Prostate gland (tissue), 2 donors: Measurements from ENCODE around the gene INAFM1. TPM values are rescaled to one million over a fixed set of nuclear protein-coding genes. Genes with fewer than 3 reads are reported as not detected.

Experiments
- DNase-seq: peaks from one replicate; pipeline ENCODE4 v3.0.0-alpha.2; 2019; ENCODE audit warnings: low spot score
- H3K27ac ChIP-seq, 2 donors: fragments of 200-600 bp; sonication (generic); 2 replicates each; pipeline ENCODE4 v1.5.1; 2017 to 2019
- H3K27me3 ChIP-seq: fragments of 200-600 bp; sonication (generic); replicated peaks from 2 replicates; pipeline ENCODE4 v1.5.1; 2019; ENCODE audit not compliant: insufficient read depth
- H3K36me3 ChIP-seq, 2 donors: fragments of 200-600 bp; sonication (generic); 1 replicate in 1 of 2; 2 replicates in 1 of 2; pipeline versions ENCODE4 v1.5.1 to v1.8.1; 2017 to 2019
- H3K4me1 ChIP-seq: fragments of 200-600 bp; sonication (generic); replicated peaks from 2 replicates; pipeline ENCODE4 v1.5.1; 2019
- H3K4me3 ChIP-seq, 2 donors: fragments of 200-600 bp; sonication (generic); 2 replicates each; pipeline ENCODE4 v1.5.1; 2017 to 2019
- H3K9me3 ChIP-seq: fragments of 200-600 bp; sonication (generic); 2 replicates; pipeline ENCODE4 v1.5.1; 2017
- POLR2A ChIP-seq: fragments of 450-650 bp; IDR thresholded peaks from one replicate; pipeline ENCODE4 v1.6.1; 2016; ENCODE audit warnings: antibody characterized with exemption, mild to moderate bottlenecking
- POLR2AphosphoS5 ChIP-seq: sonication (generic); formaldehyde crosslinking; IDR thresholded peaks from one replicate; pipeline ENCODE4 v1.6.1; 2017; ENCODE audit warnings: antibody characterized with exemption
- WGBS: methylation state at CpG from one replicate; pipeline ENCODE4 v1.1.5; 2018; 5-methylcytosine and 5-hydroxymethylcytosine counted together
- intact Hi-C: fragments of 100-400 bp; cut with DNase I; formaldehyde crosslinking; loops from one replicate; pipeline ENCODE4 v1.14.2; 2022
- total RNA-seq, 2 donors: library from RNA; depleted of rRNA; stranded (reverse); fragments of >200 nt; gene quantifications; one replicate each; pipeline ENCODE4 v1.1.0, GENCODE V29; 2016
- TF ChIP-seq, protein P1 (sequence below), 4 experiments: fragments of 200-600 bp in 2 of 4; fragments of 450-650 bp in 2 of 4; sonication (generic) in 2 of 4; IDR thresholded peaks; 1 replicate in 3 of 4; 2 replicates in 1 of 4; pipeline ENCODE4 v1.5.1; 2016 to 2019; ENCODE audit warnings: antibody characterized with exemption in 4 of 4, mild to moderate bottlenecking in 2 of 4, moderate library complexity in 2 of 4

Gene INAFM1
- total RNA-seq, 2 donors from 2014 or later: 11.4 to 30.2 TPM

DNA sequence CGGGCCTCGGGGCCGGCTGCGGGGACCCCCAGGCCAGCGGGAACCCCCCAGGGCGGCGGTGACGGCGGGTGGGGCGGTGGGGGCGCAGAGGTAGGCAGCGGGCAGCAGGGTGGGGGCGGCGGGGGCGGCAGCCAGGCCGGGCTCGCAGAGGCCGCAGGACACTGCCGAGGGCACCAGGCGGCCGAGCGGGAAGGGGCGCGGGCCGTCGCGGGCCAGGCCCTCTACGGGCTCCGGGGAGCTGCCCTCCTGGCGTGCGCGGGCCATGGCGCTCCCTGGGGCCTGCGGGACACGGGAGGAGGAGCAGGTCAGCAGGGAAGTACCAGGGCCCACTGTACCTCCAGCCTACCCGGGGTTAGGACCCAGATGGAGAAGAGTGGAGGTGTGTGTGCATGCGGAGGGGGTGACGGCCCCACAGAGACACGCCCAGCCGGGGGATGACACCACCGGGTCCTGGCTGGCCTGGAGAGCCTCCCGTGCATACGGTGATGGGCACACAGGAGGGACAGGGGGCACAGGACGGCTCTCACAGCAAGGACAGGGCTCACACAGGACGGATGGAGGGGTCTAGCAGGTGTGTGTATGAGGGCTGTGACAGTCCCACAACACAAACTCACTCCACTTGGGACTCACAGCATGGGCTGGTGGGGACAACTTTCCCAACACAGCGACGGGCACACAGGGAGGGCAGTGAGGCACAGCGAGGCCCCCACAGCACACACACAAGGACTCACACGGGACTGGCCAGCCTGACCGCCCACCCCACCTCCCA lies 46.3 kb upstream of the INAFM1 start:
- no peaks in the 10 kb centered on the region for H3K9me3 ChIP-seq
- peak overlapping the region; percentile 32 to 45 for H3K4me3 ChIP-seq
- WGBS: 5% methylated on average over 48 of the region's 50 CpGs
- TF ChIP-seq, protein P1, sequence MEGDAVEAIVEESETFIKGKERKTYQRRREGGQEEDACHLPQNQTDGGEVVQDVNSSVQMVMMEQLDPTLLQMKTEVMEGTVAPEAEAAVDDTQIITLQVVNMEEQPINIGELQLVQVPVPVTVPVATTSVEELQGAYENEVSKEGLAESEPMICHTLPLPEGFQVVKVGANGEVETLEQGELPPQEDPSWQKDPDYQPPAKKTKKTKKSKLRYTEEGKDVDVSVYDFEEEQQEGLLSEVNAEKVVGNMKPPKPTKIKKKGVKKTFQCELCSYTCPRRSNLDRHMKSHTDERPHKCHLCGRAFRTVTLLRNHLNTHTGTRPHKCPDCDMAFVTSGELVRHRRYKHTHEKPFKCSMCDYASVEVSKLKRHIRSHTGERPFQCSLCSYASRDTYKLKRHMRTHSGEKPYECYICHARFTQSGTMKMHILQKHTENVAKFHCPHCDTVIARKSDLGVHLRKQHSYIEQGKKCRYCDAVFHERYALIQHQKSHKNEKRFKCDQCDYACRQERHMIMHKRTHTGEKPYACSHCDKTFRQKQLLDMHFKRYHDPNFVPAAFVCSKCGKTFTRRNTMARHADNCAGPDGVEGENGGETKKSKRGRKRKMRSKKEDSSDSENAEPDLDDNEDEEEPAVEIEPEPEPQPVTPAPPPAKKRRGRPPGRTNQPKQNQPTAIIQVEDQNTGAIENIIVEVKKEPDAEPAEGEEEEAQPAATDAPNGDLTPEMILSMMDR (IDR thresholded peaks at IDR 0.05): no peak
- no peak for TF ChIP-seq POLR2AphosphoS5
- TF ChIP-seq POLR2A: no peak
- intact Hi-C loops: no loop called here
- H3K36me3 ChIP-seq: no peaks in the 10 kb centered on the region
- H3K27me3 ChIP-seq: no peaks in the 10 kb centered on the region
- peaks cover 12% of the 10 kb centered on the region for H3K4me1 ChIP-seq
- DNase-seq: no peak
- peak overlapping the region; percentile 98 to 99 for H3K27ac ChIP-seq

GRCh38 chr19:47228937-47229675 lies 45.6 kb upstream of the INAFM1 start:
- peak overlapping the region in 1 of 2 donors; percentile 85 for H3K4me3 ChIP-seq

GRCh38 chr19:47229676-47230053 lies 45.0 kb upstream of the INAFM1 start:
- H3K27ac ChIP-seq: peak overlapping the region; percentile 84 to 99
- no peaks in the 10 kb centered on the region for H3K9me3 ChIP-seq
- H3K36me3 ChIP-seq: no peaks in the 10 kb centered on the region
- no peak for DNase-seq
- TF ChIP-seq POLR2A: no peak
- TF ChIP-seq, protein P1 (IDR thresholded peaks at IDR 0.05): no peak
- TF ChIP-seq POLR2AphosphoS5: no peak
- 11% methylated on average over 9 of the region's 9 CpGs for WGBS
- peaks cover 12% of the 10 kb centered on the region for H3K4me1 ChIP-seq
- intact Hi-C loops: no loop called here
- H3K4me3 ChIP-seq: peak overlapping the region; percentile 76 to 85
- H3K27me3 ChIP-seq: no peaks in the 10 kb centered on the region

More at GRCh38 chr19:47228937-47229675, 45.6 kb upstream of the INAFM1 start:
- Histone ChIP-seq H3K4me1 (peaks cover 12% of the 10 kb centered on the region), H3K27me3 (no peaks in the 10 kb centered on the region), H3K36me3 (no peaks in the 10 kb centered on the region), H3K27ac (peak overlapping the region; percentile 98 to 99), H3K9me3 (no peaks in the 10 kb centered on the region)
- no peak for DNase-seq
- no peak for TF ChIP-seq POLR2A
- no peak for TF ChIP-seq POLR2AphosphoS5
- TF ChIP-seq, protein P1 (IDR thresholded peaks at IDR 0.05): no peak
- WGBS: 34% methylated on average over 10 of the region's 10 CpGs
- intact Hi-C loops: no loop called here

GRCh38 chr19:47230054-47230920 lies 44.4 kb upstream of the INAFM1 start:
- intact Hi-C loops: no loop called here
- H3K4me1 ChIP-seq: peaks cover 12% of the 10 kb centered on the region
- no peaks in the 10 kb centered on the region for H3K9me3 ChIP-seq
- no peaks in the 10 kb centered on the region for H3K36me3 ChIP-seq
- peak overlapping the region; percentile 84 to 99 for H3K27ac ChIP-seq
- TF ChIP-seq, protein P1 (IDR thresholded peaks at IDR 0.05): peak; percentile 84 to 91 (median 88)
- TF ChIP-seq POLR2AphosphoS5: no peak
- 2% methylated on average over 36 of the region's 84 CpGs for WGBS
- H3K27me3 ChIP-seq: no peaks in the 10 kb centered on the region
- no peak for DNase-seq
- H3K4me3 ChIP-seq: peak overlapping the region; percentile 76 to 85
